ENCODE data around the gene KCNQ1. TPM values are rescaled to one million over a fixed set of nuclear protein-coding genes. Genes with fewer than 3 reads are reported as not detected.

KCNQ1 gene
- total RNA-seq, 1 donor from 2014 or later = 8.5 TPM

DNA sequence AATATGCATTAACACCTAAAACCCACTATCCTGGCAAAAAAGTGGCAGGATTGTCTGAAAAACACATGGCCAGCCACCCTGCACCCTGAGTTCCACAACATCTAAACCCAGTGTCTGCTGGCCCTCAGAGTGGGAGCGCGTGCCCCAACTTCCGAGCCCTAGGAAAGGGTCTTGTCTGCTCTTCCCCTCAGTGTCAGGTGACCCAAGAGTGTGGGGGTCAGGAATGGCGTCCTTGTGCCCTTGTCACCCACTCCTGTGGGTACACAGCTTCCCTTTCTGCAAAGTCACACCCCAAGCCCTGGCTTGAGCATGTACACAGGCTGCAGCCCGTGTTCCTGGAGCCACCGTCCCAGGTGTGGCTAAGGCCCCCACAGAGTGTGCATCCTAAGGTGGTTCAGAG lies 373.2 kb downstream of the KCNQ1 start:
- Mint-ChIP-seq H3K4me1 (peaks cover 14% of the 10 kb centered on the region), H3K36me3 (peaks cover 11% of the 10 kb centered on the region), H3K27ac (no peak overlapping the region), H3K9me3 (peaks cover 40% of the 10 kb centered on the region), H3K27me3 (ENCODE audit: low read depth) (no peaks in the 10 kb centered on the region), H3K4me3 (no peak overlapping the region)
- TF ChIP-seq, protein P1, sequence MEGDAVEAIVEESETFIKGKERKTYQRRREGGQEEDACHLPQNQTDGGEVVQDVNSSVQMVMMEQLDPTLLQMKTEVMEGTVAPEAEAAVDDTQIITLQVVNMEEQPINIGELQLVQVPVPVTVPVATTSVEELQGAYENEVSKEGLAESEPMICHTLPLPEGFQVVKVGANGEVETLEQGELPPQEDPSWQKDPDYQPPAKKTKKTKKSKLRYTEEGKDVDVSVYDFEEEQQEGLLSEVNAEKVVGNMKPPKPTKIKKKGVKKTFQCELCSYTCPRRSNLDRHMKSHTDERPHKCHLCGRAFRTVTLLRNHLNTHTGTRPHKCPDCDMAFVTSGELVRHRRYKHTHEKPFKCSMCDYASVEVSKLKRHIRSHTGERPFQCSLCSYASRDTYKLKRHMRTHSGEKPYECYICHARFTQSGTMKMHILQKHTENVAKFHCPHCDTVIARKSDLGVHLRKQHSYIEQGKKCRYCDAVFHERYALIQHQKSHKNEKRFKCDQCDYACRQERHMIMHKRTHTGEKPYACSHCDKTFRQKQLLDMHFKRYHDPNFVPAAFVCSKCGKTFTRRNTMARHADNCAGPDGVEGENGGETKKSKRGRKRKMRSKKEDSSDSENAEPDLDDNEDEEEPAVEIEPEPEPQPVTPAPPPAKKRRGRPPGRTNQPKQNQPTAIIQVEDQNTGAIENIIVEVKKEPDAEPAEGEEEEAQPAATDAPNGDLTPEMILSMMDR (IDR thresholded peaks at IDR 0.05; ENCODE audit: unreplicated experiment) = no peak
- no peak for DNase-seq (ENCODE audit: low spot score in 2 of 2, unreplicated experiment in 2 of 2)

DNA sequence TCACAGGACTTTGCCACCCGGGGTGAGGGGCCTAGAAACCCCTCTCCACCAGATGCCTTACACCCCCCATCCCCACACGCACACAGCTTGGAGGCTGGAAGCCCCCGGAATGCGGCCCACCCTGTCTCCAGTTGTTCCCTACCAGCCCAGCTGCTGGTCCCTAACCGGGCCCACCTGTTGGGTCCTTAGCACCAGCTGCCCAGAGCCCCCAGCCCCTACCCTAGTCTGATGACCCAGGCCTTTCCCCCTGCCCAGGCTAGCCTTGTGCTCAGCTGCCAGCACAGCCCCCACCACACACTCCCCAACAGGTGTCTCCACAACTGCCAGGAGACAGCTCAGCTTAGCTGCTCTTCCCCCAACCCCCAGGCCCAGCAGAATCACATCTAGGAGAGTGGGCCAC lies 373.7 kb downstream of the KCNQ1 start:
- no peak overlapping the region for H3K4me3 Mint-ChIP-seq

DNA sequence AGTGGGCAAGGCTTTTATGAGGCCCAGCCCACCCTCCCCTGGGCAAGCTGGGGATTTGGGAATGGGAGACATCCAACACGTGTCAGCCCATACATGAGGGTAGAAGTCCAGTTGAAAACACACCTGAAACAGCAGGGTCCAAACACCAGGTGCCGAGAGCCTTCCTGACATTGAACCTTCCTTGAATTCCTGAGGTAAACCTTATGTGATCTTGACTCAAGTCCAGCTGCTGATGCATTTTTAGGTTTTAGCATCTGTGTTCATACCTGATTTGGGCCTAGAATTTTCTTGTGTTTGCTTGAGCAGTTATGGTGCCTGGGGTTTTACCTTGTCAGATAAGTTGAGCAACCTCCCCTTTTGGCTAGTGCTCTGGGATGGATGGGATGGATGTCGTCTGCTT lies 374.5 kb downstream of the KCNQ1 start:
- H3K9me3 Mint-ChIP-seq = peaks cover 47% of the 10 kb centered on the region
- H3K27me3 Mint-ChIP-seq (ENCODE audit: low read depth) = no peaks in the 10 kb centered on the region
- no peak overlapping the region for H3K27ac Mint-ChIP-seq
- H3K36me3 Mint-ChIP-seq = peaks cover 11% of the 10 kb centered on the region
- no peak overlapping the region for H3K4me3 Mint-ChIP-seq
- DNase-seq (ENCODE audit: low spot score in 2 of 2, unreplicated experiment in 2 of 2) = no peak
- H3K4me1 Mint-ChIP-seq = peaks cover 9% of the 10 kb centered on the region
- TF ChIP-seq, protein P1 (IDR thresholded peaks at IDR 0.05; ENCODE audit: unreplicated experiment) = no peak

More for the DNA sequence above, 373.7 kb downstream of the KCNQ1 start:
- peaks cover 11% of the 10 kb centered on the region for H3K36me3 Mint-ChIP-seq
- peaks cover 9% of the 10 kb centered on the region for H3K4me1 Mint-ChIP-seq
- DNase-seq (ENCODE audit: low spot score in 2 of 2, unreplicated experiment in 2 of 2) = no peak
- TF ChIP-seq, protein P1 (IDR thresholded peaks at IDR 0.05; ENCODE audit: unreplicated experiment) = no peak
- no peak overlapping the region for H3K27ac Mint-ChIP-seq
- peaks cover 45% of the 10 kb centered on the region for H3K9me3 Mint-ChIP-seq
- H3K27me3 Mint-ChIP-seq (ENCODE audit: low read depth) = no peaks in the 10 kb centered on the region

DNA sequence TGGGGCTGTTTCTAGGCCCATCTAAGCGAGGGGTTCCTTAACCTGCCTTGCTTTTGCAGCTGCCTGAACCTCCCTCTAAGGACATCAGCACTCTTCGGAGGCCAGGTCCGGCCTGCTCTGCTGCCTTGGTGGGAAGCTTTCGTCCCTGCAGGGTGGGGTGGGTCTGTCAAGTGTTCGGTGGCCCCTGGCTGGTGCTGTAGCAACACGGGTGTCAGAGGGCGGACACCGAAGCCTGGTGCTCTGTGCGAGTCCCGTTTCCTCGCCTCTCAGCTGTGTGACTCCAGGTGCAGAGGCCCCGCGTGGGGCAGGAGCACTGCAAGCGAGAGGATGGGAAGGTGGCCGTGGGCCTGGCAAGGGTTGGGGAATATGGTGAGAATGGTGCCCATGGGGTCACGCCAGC lies 376.2 kb downstream of the KCNQ1 start:
- no peak overlapping the region for H3K27ac Mint-ChIP-seq
- H3K9me3 Mint-ChIP-seq = peaks cover 45% of the 10 kb centered on the region
- no peaks in the 10 kb centered on the region for H3K27me3 Mint-ChIP-seq (ENCODE audit: low read depth)

DNA sequence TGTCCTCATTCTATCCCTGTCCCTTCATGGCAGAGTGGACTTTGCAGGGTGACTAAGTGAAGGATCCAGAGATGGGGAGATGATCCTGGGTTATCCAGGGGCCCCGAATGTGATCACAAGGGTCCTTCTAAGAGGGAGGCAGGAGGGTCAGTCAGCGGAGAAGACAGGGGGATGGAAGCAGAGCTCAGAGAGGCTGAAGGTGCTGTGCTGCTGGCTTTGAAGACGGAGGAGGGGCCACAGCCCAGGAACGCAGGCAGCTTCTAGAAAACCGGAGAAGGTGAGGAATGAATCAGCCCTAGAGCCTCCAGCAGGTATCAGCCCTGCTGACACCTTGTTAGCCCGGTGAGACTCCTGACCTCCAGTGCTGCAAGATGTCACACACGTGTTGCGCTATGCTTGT lies 377.1 kb downstream of the KCNQ1 start:
- H3K36me3 Mint-ChIP-seq = peaks cover 11% of the 10 kb centered on the region
- TF ChIP-seq, protein P1 (IDR thresholded peaks at IDR 0.05; ENCODE audit: unreplicated experiment) = no peak
- H3K4me1 Mint-ChIP-seq = peaks cover 29% of the 10 kb centered on the region
- DNase-seq (ENCODE audit: low spot score in 2 of 2, unreplicated experiment in 2 of 2) = no peak
- H3K9me3 Mint-ChIP-seq = peaks cover 42% of the 10 kb centered on the region
- H3K27ac Mint-ChIP-seq = no peak overlapping the region
- no peaks in the 10 kb centered on the region for H3K27me3 Mint-ChIP-seq (ENCODE audit: low read depth)
- no peak overlapping the region for H3K4me3 Mint-ChIP-seq

More for the DNA sequence above, 376.2 kb downstream of the KCNQ1 start:
- TF ChIP-seq, protein P1 (IDR thresholded peaks at IDR 0.05; ENCODE audit: unreplicated experiment) = no peak
- Mint-ChIP-seq H3K36me3 (peaks cover 11% of the 10 kb centered on the region), H3K4me3 (no peak overlapping the region), H3K4me1 (peaks cover 23% of the 10 kb centered on the region)
- no peak for DNase-seq (ENCODE audit: low spot score in 2 of 2, unreplicated experiment in 2 of 2)

DNA sequence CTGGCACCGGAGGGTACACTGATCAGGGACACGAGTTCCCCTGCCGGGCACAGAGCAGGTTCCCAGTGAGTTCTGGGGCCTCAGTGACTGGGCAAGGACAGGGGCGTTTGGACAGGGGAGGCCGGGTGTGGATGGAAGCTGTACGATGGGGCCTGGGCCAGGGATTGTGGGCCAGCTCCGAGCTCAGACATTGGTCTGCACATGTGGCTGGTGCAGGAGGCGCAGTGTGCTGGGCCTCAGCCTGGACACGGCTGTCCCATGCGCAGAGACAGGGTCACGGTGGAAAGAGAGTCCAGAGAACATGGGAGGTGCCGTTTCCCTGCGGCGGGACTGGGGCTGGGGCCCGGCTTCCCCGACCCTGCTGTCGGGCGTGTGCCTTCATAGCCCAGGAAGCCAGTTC lies 380.0 kb downstream of the KCNQ1 start:
- Mint-ChIP-seq H3K27me3 (ENCODE audit: low read depth) (no peaks in the 10 kb centered on the region), H3K4me3 (no peak overlapping the region), H3K27ac (peak overlapping the region; percentile 94), H3K4me1 (peaks cover 26% of the 10 kb centered on the region), H3K36me3 (peaks cover 25% of the 10 kb centered on the region), H3K9me3 (peaks cover 53% of the 10 kb centered on the region)
- no peak for DNase-seq (ENCODE audit: low spot score in 2 of 2, unreplicated experiment in 2 of 2)
- TF ChIP-seq, protein P1 (IDR thresholded peaks at IDR 0.05; ENCODE audit: unreplicated experiment) = no peak
